GM21528 (cell line): ENCODE results near the gene SHLD1.

Experiments
- ATAC-seq: cut with Tn5 transposase; IDR thresholded peaks from one replicate; pipeline ENCODE4 v1.9.1; 2021; ENCODE audit warnings: mild to moderate bottlenecking, moderate library complexity; ENCODE audit not compliant: unreplicated experiment, low FRiP score

SHLD1 gene

DNA sequence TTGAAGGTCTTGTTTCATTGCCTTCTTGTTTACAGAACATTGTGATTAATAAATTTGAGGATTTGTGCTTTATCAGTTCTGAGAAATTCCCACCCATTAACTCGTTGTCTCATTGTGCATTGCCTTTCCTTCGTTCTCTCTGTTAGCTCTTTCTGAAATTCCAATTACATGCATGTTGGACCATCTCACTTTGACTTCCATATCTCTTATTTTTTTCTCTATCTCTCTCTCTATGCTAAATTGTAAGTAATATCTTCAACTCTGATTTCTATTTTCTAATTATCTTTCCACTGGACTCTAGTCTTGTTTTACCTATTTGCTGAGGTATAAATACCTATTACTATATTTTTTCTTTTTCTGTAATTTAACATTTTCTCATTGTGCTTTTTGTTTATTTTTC, 92.3 kb downstream of the SHLD1 start:
- ATAC-seq, result no peak

DNA sequence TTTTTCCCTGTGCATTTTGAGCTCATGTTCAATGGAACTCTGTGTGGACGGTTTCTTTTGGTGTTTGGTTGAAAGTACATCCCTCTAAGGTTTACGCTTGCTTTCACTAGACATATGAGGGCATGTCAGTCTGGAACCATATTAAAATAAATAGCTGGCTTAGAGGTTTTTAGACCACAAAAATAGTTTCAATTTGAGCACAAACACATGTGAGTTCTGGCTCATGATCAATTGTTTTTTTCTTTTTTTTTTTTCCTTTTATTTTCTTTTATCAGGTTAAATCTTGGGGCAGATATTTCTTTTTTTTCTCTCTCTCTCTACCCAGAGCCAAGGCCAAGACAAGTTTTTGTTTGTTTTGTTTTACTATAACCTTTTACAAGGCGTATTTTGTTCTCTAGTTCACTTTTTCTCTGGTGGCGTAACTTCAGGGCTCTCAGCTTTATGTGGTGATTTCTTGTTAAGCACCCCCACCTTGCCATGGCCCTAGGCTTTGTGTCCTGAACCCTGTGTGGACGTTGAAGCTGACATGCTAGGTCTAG, 92.9 kb downstream of the SHLD1 start:
- peak; percentile 73 for ATAC-seq

DNA sequence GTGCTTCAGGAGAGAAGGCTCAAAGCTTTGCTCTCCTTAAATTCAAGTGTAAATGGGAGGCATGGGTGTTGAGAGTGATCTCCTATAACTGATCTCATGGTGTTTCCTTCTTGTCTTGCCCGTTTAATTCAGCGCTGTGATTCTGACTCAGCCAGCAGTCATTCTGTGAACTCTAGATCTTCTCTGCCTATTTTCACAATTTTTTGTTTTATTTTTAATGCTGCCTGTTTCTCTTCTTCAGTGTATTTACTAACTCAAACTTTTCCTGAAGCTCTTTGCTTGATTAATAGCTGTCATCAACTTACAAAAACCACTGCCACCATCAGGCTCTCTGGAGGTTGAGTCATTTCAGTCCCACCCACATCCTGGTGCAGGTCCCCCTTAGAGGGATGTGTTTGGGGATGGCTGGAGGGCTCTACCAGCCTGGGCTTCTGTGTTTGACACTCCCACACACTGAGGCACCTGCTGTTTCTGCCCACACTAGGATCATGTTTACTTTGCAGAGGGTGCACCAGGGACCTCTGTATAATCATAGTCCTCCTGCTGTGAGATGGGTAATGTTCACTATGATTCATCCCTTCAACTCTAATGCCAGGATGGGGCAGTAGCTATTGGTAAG, 94.0 kb downstream of the SHLD1 start:
- ATAC-seq, result peak; percentile 74

DNA sequence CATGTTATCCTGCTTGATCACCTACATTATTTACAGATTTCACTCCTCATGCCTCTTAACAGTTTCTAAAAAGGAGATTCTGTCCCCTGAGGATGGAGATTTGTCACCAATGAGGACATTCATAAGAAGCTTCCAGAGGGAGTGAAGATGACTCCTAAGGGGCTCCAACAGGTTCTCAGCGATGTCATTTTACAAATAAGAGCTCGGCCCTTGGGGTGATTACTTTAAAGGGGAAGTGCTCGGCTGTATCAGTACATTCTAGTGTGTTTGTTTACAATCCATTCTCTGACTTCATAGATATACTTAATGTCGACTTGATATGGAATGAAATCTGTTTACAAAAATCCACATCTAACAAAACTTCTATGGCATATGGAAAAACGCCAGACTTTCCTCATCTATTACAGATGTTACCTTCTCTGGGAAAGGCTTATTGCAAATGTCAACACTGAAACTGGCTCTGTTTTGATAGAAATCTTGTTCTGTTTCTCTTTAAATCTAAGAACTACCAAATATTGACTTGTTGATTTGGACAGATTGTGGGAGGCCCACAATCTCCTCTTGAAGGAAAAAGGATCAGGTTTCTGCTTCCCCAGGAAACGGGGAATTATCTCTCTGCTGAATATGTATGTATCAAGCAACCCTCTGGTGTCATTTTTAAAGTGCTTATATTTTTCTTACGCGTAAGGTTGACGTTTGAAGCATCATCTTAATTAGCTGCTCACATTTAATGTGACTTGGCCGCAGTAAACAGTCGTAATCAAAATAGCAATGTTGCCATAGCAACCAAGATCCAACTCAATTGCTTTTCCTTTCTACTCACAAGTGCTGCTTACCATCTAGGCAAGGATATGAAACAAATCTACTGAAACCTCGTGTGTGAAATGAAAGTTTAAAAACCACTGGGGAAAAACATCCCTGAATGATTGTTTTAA, 95.7 kb downstream of the SHLD1 start:
- ATAC-seq, result no peak

DNA sequence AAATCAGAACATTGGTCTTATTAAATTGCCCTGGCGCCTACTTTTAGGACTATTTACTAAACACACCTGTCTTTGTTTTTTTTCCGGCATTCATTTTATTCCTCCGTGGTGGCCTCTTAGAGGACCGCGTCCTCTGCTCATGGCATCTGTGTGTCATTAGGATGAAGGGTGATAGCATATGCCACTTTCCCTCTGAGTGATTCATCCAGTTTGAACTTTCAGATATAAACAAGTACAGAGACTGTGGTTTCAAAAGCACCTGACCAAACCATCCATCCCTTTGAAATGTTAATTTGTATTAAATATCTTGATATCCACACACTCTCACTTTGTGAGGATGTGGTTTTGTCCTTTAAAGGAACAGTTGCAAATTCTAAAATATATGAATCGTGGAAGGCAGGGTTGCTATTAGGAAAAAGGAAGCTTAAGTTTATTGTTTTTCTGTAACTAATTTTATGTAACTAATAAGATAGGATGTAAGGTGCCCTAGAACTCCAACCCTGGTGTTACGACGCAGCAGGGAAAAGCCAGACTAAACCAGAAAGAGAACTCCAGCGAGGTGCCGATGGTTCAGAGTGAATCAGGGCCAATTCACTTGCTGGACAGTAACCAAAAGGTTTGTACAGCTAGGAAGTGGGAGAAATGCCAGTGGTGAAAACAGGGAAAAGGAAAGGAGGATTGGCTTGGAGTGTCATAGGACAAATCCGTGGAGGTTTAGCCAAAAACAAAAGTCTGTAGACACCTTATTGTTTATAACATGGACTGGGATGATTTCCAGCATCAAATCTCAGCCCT, 98.7 kb downstream of the SHLD1 start:
- ATAC-seq, result no peak

DNA sequence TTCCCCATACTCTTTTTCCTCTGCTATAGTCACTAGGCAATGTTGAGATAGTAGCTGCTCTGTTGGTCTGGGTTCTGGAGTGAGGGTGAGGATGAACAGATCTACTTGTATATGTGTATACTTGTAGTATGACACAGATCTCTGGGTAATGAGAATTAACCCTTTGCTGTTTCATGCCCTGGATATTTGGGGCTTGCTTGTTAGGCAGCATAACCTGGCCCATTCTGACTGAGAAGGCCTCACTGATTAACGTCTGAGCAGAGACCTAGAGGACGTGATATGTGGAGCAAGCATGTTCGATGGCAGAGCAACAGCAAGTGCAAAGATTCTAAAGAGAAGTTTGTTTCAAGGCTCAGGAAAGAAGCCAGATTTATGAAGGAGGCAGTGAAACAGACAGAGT, 105.7 kb downstream of the SHLD1 start:
- ATAC-seq, result no peak

DNA sequence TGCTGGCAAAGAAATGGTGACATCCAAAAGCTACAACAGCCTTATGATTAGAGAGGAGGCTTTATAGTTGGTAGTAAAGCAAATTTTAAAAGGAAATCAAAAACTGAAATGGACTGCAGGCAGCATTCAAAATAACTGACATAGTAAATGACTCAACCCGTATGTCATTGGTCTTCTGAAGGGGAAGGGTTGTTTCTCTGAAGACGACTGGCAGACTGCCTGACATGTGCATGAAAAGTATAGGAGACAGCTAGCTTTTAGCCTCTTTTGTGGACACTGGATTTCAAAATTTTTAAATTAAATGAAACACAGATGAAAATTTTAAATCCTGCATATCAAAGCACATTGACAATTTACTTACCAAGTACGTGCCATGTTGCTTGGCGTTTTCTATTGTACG, 109.4 kb downstream of the SHLD1 start:
- ATAC-seq, result no peak

DNA sequence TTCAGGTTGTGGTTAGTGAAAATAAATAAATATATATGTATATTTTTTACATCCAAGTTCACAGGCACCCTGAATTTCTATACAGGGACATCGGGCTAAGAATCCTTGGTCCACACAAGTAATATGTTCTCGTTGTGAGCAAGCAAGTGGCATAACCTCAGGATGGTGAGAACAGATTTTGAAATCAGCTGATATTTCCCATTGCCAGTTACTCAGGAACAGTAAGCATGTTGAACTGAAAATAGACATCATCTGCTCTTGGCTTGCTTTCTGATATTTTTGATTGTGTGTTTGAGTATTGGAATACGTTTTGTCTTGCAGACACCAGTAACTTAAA, 112.5 kb downstream of the SHLD1 start:
- ATAC-seq, result no peak

DNA sequence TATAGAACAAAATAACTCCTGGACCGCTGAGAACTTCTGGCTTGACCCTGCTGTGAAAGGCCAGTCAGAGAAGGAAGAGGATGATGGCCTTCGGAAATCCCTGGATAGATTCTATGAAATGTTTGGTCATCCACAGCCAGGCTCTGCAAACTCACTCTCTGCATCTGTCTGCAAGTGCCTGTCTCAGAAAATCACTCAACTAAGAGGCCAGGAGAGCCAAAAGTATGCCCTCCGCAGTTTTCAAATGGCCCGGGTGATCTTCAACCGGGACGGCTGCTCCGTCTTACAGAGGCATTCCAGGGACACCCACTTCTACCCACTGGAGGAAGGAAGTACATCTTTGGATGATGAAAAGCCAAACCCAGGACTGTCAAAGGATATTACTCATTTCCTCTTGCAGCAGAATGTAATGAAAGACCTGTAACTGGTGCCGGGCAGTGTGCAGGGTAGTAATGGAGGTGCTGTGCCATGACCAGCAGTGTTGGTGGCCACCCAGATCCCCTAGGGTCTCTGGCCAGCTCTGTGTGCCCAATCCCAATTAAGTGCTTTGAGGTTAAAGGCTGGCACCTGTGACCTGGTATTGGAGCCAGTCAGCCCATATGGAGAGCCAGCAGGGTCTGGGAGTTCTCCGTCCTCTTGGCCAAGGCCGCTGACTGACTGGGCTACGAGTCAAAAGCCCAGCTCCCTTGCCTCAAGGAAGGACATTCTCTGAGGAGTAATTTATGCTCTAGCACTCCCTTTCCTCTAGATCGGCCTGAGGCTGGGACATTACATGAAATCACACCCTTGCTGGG, 113.0 kb downstream of the SHLD1 start:
- no peak for ATAC-seq

DNA sequence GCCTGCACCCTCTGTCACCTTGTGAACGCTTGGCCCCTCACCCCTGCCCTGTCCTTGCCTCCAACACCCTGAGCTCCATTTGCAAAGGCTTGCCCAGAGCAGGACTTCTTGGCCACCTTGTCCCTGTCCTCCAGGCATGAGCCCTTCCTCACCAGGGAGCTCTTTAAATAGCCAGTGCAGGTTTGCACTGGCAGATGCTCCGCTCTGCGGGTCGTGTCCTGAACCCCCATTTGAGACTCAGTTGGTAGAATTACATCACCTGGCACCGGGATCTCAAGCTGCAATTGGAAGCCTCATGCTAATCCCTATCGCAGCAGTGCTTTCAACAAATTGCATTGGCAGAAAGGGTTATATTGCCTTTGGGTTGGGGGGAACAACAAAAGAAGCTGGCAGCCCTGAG, 114.2 kb downstream of the SHLD1 start:
- no peak for ATAC-seq

DNA sequence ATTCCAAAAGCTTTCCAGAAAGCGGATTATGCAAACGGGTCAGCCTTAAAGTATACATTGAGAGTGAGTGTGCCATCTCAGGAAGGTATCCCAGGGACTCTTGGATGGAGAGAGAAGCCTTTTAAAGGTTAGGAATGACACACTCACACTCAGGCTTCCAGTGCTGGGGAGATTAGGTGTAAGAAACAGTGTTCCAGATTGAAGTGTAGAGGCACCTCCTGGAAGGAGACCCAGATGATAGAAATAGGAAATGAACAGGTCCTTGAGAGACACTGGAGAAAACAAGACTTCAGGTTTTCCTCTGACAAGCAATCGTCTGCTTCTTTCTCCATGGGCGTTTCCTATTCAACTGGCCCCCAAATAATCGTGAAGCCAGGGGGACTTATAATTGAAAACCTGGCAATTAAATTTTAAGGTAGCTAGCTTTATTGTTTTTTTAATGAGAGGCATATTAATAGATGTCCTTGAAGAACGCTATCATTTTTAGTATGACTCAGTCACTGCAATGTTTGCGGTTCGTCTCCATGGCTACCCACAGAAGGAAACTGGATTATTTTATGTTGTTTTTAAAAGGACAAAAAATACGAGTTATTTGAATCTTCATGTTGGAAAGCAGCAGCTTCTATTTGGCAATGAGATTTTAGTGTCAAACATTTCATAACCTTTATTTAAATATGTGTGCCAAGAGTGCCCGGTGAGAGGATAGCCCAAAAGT, 114.8 kb downstream of the SHLD1 start:
- no peak for ATAC-seq

DNA sequence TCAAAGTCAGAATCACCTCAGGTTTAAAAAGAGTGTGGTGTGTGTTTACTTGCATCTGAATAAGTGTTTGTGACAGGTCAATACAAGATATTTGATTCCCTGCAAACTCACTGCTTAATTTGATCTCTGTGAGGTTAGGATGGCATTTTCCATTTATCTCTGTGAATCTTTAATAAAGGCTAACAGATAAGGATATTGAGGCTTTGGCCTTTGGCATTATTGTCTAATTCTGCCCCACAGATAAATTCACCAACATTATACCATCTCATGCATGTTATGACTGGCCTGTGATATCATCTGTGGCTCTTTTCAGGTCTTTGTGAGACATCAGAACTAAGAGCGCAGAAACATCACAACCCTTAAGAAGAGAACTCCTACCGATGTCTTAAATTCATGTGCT, 115.4 kb downstream of the SHLD1 start:
- ATAC-seq, result no peak

DNA sequence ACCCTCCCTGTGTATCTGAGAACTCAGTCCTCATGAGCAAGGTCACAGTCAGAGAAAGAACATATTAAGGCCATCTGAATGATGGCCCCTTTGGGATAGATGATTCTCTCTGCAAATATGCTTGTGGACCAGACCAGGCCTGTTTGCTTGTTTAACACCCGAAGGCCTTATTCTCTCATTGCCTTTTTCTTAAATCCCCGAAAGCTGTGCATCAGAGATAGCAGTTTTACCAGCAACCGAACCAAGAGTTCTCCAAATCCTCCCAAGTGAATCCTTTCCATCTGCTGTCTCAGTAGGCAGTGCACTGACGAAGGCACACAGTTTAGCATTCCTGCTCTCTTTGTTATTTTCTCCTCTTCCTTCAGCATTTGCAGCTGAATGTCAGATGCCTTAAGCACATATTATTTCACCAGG, 120.4 kb downstream of the SHLD1 start:
- ATAC-seq, result no peak

DNA sequence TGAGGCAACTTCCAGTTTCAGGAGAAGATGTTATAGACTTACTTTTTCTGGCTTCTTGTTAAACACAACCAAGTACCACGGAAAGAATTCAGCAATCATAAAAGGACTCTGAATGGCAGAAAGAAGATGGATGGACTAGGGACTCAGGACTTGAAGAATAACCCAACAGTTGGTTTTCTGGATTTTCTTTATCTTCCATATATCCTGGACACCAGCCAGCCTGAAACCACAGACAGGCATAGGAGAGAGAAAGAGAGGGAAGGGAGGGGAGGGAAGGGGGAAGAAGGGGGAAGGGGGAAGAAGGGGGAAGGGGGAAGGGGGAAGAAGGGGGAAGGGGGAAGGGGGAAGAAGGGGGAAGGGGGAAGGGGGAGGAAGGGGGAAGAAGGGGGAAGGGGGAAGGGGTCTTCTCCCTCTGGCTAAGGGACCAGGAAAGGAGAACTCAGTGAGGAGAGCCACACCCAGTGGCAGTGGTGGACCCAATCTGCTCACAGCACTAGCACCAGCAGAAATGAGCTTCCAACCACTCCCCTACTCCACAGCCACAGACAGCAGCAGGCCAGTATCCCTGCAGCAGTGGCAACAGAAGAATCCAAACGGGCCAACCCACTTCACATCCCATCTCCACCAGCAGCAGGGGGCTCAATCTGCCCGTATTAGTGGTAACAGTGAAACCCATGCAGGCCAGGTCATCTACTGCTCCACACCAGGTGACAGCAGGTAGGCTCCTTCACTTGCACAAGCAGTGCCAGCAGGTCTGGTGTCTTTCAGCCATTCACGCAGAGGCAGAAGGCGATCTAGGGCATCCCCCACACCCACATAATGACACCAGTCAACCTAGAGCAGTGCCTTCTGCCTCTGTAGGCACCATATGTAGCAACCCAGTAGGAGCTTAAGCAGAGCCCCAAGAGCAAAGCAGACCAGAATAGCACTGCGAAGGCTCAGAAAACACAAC, 121.5 kb downstream of the SHLD1 start:
- no peak for ATAC-seq

DNA sequence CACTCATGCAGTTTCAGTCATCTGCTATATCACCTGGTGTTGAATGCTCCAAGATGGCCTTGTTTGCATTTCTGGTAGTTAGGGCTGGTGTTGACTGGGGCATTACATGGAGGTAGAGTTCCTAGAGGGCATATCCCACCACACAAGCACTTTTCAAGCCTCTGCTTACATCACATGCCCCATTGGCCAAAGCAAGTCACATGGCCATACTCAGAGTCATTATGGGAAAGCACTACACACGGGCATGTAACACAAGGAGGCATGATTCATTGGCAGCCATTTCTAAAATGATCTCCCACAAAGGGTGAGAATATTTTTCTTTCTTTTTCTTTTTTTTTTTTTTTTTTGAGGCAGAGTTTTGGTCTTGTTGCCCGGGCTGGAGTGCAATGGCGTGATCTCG, 126.9 kb downstream of the SHLD1 start:
- ATAC-seq, result no peak

DNA sequence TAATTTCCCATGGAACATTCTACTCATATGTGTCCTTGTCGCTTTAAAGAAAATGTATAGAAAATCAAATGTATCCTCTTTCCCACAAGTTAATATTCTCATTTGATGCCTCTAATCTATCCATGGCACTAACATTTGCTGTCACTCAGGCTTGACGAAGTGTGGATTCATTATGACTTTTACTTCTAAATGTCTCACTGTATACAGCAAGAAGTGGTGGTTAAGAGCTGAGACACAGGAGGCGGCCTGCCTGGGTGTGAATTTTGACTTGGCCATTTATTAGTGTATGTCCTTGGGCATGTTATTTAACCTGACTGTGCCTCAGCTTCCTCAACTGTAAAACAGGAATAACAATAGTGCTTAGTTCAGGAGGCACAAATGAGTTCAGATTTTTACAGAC, 130.1 kb downstream of the SHLD1 start:
- no peak for ATAC-seq

DNA sequence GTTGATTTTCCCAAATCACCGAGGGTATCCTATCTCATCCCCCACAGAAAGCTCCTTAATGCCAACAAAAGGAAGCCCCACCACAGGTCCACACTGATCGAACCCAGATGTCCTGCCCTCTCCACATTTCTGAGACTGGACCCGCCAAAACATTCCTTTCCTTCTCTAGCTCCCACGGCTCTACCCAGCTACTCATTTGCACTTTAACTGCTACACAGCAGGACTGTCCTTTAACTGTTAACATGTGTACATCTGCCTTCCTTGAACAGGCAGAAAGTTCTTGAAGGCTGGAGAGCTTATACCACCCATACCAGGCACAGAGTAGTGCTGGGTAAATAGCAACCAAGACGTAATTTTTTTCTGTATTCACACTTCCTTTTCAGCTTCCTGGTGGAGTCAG, 131.5 kb downstream of the SHLD1 start:
- no peak for ATAC-seq

DNA sequence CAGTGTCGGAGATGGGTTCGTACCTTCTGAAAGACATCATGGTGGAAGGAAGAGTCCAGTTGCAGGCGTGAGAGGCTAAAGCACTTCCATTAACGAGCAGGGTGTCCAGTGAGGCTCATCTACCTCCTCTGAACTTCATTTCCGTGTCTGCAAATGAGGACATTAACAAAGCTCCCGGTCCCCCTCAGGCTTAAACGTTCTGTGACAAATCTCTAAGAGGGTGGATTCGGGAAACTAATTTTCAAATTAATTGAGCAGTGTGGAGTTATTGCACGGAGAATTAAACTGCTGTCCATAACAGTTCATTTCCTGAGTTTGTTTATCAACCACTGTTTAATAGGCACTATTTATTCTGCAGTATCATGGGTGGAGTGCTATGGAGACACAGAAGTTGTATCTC, 132.0 kb downstream of the SHLD1 start:
- no peak for ATAC-seq
